CD4-positive, alpha-beta memory T cell (primary cell): ENCODE data around the gene CD3D. TPM values are rescaled to one million over a fixed set of nuclear protein-coding genes. Genes with fewer than 3 reads are reported as not detected.

Source experiments
- CTCF ChIA-PET: fragments of 350-600 bp; sonication (Branson Sonifier 250); formaldehyde crosslinking; loops from one replicate; lab custom pipeline; 2021; ENCODE audit warnings: inconsistent platforms; ENCODE audit not compliant: partially characterized antibody; lab: Charles Lee
- POLR2A ChIA-PET: fragments of 350-600 bp; sonication (Branson Sonifier 250); formaldehyde crosslinking; loops from one replicate; lab custom pipeline; 2021; ENCODE audit not compliant: partially characterized antibody; lab: Charles Lee
- DNase-seq, 5 donors: peaks; one replicate each; pipeline versions ENCODE4 v3.0.0 to v3.0.0-alpha.2; 2020 to 2022; ENCODE audit warnings: mixed read lengths in 1 of 5
- H3K27ac ChIP-seq: one replicate; pipeline ENCODE4 v1.7.0; 2013; ENCODE audit warnings: low read depth, low read length
- H3K27me3 ChIP-seq: 2 replicates; pipeline ENCODE4 v1.7.0; 2013; ENCODE audit warnings: mild to moderate bottlenecking, low read length, moderate library complexity; ENCODE audit not compliant: insufficient read depth
- H3K36me3 ChIP-seq: 2 replicates; pipeline ENCODE4 v1.7.0; 2013; ENCODE audit warnings: mild to moderate bottlenecking, low read length, moderate library complexity; ENCODE audit not compliant: insufficient read depth
- H3K4me1 ChIP-seq: 2 replicates; pipeline ENCODE4 v1.7.0; 2013; ENCODE audit warnings: mild to moderate bottlenecking, low read length, moderate library complexity; ENCODE audit not compliant: insufficient read depth
- H3K4me3 ChIP-seq, 2 donors: one replicate each; pipeline ENCODE4 v1.7.0; 2013; ENCODE audit warnings: low read length in 2 of 2, mild to moderate bottlenecking in 1 of 2
- H3K9me3 ChIP-seq, 2 donors: one replicate each; pipeline ENCODE4 v1.7.0; 2013; ENCODE audit warnings: low read length in 2 of 2, control low read depth in 1 of 2; ENCODE audit not compliant: control insufficient read depth in 1 of 2
- H3K27ac Mint-ChIP-seq, 7 donors: one replicate each; pipeline ENCODE4 v1.8.0; 2020 to 2021; ENCODE audit warnings: mixed read lengths in 7 of 7, mild to moderate bottlenecking in 6 of 7, inconsistent platforms in 3 of 7, moderate library complexity in 3 of 7
- H3K27me3 Mint-ChIP-seq, 2 donors: one replicate each; pipeline ENCODE4 v1.8.0; 2020 to 2021; ENCODE audit warnings: mixed read lengths in 2 of 2
- H3K36me3 Mint-ChIP-seq, 2 donors: one replicate each; pipeline ENCODE4 v1.8.0; 2020 to 2021; ENCODE audit warnings: mixed read lengths in 2 of 2, inconsistent platforms in 1 of 2, mild to moderate bottlenecking in 1 of 2
- H3K4me1 Mint-ChIP-seq, 4 donors: one replicate each; pipeline ENCODE4 v1.8.0; 2020 to 2021; ENCODE audit warnings: mixed read lengths in 4 of 4, mild to moderate bottlenecking in 1 of 4
- H3K4me3 Mint-ChIP-seq, 8 donors: one replicate each; pipeline ENCODE4 v1.8.0; 2020 to 2021; ENCODE audit warnings: mixed read lengths in 8 of 8, mild to moderate bottlenecking in 7 of 8, moderate library complexity in 6 of 8, inconsistent platforms in 3 of 8
- H3K9me3 Mint-ChIP-seq, 8 donors: one replicate each; pipeline ENCODE4 v1.8.0; 2020 to 2021; ENCODE audit warnings: mixed read lengths in 8 of 8, mild to moderate bottlenecking in 5 of 8, inconsistent platforms in 3 of 8, moderate library complexity in 1 of 8
- intact Hi-C: fragments of 100-400 bp; cut with micrococcal nuclease; formaldehyde crosslinking; loops from one replicate; pipeline ENCODE4 v1.15.1; 2023
- polyA plus RNA-seq, 2 donors: library from polyadenylated mRNA; unstranded; fragments of 300-500 nt; fragmentation: Illumina TruSeq; gene quantifications; one replicate each; pipeline ENCODE4 v1.2.3, GENCODE V29; 2021
- total RNA-seq, 2 experiments: library from RNA; stranded (reverse); gene quantifications; one replicate each; pipeline ENCODE4 v1.2.3, GENCODE V29; 2021

CD3D gene
- total and polyA plus RNA-seq, 4 experiments from 2014 or later, result 338 to 1,046 (median 668) TPM

DNA sequence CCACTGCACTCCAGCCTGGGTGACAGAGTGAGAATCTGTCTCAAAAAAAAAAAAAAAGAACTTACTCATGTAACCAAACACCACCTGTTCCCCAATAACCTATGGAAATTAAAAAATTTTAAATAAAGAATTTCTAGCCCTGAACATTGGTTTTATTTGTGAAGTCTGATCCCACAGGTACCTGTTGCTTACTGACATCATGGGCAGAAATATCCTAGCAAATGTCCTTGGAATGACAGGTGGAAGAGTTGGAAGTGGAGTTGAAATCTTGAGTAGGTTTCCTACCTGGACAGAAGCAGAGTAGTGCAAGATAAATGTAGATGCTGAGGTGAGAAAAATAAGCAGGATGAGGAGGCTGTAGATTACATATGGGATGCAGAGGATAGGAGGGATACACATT lies 17.2 kb downstream of the CD3D start:
- POLR2A ChIA-PET, result no interaction called here
- CTCF ChIA-PET, result no interaction called here

DNA sequence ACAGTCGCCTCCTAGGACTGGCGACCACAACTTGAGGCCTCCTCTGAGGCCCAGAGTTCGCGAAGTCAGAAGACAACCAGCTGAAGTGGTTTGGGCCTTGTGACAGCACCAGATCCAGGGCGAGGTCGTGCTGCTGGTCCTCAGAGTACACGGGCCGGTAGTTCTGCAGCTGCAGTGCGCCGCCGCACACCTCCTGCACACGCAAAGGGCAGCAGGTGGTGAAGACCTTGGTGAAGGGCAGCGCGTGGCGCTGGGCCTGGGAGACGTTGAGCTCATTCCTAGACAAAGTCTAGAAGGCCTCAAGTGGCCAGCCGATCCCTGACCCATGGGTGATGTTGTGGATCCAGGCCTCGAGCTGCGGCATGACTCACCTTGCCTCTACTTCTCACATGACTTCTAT lies 19.8 kb downstream of the CD3D start:
- Mint-ChIP-seq H3K27me3 (no peaks in the 10 kb centered on the region), H3K4me1 (peaks cover 37 to 68% (median 53%) of the 10 kb centered on the region in 4 donors), H3K27ac (peak overlapping the region in 1 of 7 donors; percentile 15), H3K9me3 (peaks cover 0 to 1% (median 0%) of the 10 kb centered on the region in 8 donors), H3K4me3 (no peak overlapping the region), H3K36me3 (peaks cover 15 to 37% of the 10 kb centered on the region in 2 donors)
- DNase-seq, result no peak
- Histone ChIP-seq H3K9me3 (no peaks in the 10 kb centered on the region), H3K27me3 (no peaks in the 10 kb centered on the region), H3K36me3 (no peaks in the 10 kb centered on the region), H3K4me3 (no peak overlapping the region), H3K4me1 (peaks cover 48% of the 10 kb centered on the region), H3K27ac (no peak overlapping the region)
- CTCF ChIA-PET, result interaction anchor here (1.2 to 1.7 kb wide), 6 partner anchors 12 to 124 kb away, joined by 3 to 6 read pairs (median 4); no protein-coding TSS in a partner anchor
- POLR2A ChIA-PET, result interaction anchor here (1.0 to 3.0 kb wide), 2 partner anchors 17 to 27 kb away, joined by 3 to 32 read pairs; partner anchors contain the start of gene CD3E
- intact Hi-C loops, result no loop called here

More for the DNA sequence above, 17.2 kb downstream of the CD3D start:
- no peak overlapping the region for H3K4me3 Mint-ChIP-seq
- no peaks in the 10 kb centered on the region for H3K9me3 Mint-ChIP-seq
- Histone ChIP-seq H3K9me3 (no peaks in the 10 kb centered on the region), H3K4me3 (no peak overlapping the region), H3K36me3 (no peaks in the 10 kb centered on the region), H3K27ac (no peak overlapping the region), H3K4me1 (peaks cover 23% of the 10 kb centered on the region), H3K27me3 (no peaks in the 10 kb centered on the region)
- peaks cover 18 to 54% (median 34%) of the 10 kb centered on the region in 4 donors for H3K4me1 Mint-ChIP-seq
- DNase-seq, result no peak
- no peaks in the 10 kb centered on the region for H3K27me3 Mint-ChIP-seq
- peaks cover 17 to 41% of the 10 kb centered on the region in 2 donors for H3K36me3 Mint-ChIP-seq
- intact Hi-C loops, result no loop called here
- peak overlapping the region in 2 of 7 donors; percentile 51 to 88 for H3K27ac Mint-ChIP-seq

DNA sequence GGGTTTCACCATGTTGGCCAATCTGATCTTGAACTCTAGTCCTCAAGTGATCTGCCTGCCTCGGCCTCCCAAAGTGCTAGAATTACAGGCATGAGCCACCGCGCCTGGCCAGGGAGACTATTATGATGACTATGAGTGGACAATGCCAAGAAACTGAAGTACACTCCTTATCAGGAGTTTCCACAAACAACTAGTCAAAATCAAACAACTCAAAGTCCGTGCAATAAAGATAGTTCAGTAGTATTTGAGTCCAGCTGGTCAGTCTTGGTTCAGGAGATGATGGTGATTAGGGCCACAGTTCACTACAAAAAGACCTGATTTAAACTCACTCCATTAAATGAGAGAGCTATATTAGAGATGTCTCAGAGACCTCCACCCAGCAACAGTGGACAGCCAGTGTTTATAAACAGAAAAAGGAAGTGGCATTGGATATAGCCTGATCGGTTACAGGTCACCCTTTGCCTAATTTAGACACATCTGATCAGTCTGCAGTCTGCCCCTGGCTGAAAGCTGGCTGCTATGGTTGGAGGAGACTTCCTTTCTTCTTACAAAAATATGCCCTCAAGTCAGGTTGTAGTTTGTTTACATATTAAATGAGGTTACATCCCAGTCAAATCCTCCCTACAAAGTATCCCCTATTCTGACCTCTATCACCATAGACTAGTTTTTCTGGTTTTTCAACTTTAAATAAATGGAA lies 21.0 kb downstream of the CD3D start:
- H3K4me3 Mint-ChIP-seq, result peak overlapping the region in 5 of 8 donors; percentile 9 to 76 (median 38)
- peak overlapping the region in 6 of 7 donors; percentile 13 to 89 (median 72) for H3K27ac Mint-ChIP-seq
- H3K27ac ChIP-seq, result no peak overlapping the region
- ChIA-PET CTCF (interaction anchor here (0.7 to 1.7 kb wide), 5 partner anchors 10 to 61 kb away, joined by 3 to 5 read pairs (median 3); no protein-coding TSS in a partner anchor), POLR2A (interaction anchor here (1.2 to 3.0 kb wide), 4 partner anchors 10 to 96 kb away, joined by 3 to 32 read pairs (median 4); partner anchors contain the start of gene CD3E)
- H3K9me3 Mint-ChIP-seq, result peaks cover 0 to 1% (median 0%) of the 10 kb centered on the region in 8 donors
- intact Hi-C loops, result no loop called here
- H3K4me1 Mint-ChIP-seq, result peaks cover 45 to 79% (median 62%) of the 10 kb centered on the region in 4 donors
- peaks cover 21 to 40% of the 10 kb centered on the region in 2 donors for H3K36me3 Mint-ChIP-seq
- H3K4me1 ChIP-seq, result peaks cover 59% of the 10 kb centered on the region
- H3K9me3 ChIP-seq, result no peaks in the 10 kb centered on the region
- no peak for DNase-seq
- no peak overlapping the region for H3K4me3 ChIP-seq
- no peaks in the 10 kb centered on the region for H3K27me3 Mint-ChIP-seq
- H3K27me3 ChIP-seq, result no peaks in the 10 kb centered on the region
- no peaks in the 10 kb centered on the region for H3K36me3 ChIP-seq

DNA sequence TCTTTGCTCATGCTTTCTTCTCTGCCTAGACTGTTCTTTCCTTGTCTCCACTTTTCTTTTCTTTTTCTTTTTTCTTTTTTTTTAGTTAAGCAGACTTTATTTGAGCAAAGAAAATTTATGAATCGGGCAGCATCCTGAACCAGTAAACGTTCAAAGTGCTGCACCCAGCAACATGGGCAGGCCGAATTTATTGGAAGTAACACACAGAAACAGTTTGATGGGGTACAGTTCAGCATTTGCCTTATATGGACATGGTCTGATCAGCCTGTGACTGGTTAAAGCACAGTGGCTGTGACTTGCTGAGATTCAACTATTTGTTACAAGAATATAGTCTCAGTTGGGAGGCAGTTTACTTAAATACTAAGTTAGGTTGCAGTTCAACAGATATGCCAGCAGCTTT lies 22.0 kb downstream of the CD3D start:
- peak overlapping the region in 3 of 8 donors; percentile 6 to 80 (median 28) for H3K4me3 Mint-ChIP-seq
- no peak overlapping the region for H3K4me3 ChIP-seq
- POLR2A ChIA-PET, result interaction anchor here (1.3 to 3.0 kb wide), 3 partner anchors 15 to 95 kb away, joined by 3 to 32 read pairs (median 4); partner anchors contain the start of gene CD3E

DNA sequence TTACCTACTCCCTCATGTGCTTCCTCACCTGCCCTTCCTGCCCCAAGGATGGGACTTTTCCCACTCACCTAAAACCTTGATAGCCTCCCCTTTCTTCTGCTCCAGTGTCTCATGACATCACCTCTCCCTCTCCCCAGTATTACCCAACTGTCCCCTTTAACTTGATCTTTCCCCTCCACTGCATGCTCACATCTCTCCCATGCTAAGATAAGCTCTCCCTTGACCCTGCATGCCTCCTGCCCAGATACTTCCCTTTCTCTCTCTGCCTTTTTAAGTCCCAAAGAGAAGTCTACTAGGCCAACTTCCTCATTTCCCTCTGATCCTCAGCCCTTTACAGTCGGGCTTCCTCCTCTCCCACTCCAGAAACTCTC lies 23.2 kb downstream of the CD3D start:
- Histone ChIP-seq H3K4me3 (peak overlapping the region in 1 of 2 donors; percentile 13), H3K27ac (peak overlapping the region; percentile 32)

More for the DNA sequence above, 22.0 kb downstream of the CD3D start:
- intact Hi-C loops, result no loop called here
- H3K27me3 ChIP-seq, result no peaks in the 10 kb centered on the region
- peaks cover 70% of the 10 kb centered on the region for H3K4me1 ChIP-seq
- H3K27ac Mint-ChIP-seq, result peak overlapping the region in 6 of 7 donors; percentile 44 to 98 (median 76)
- no peak for DNase-seq
- CTCF ChIA-PET, result no interaction called here
- H3K4me1 Mint-ChIP-seq, result peaks cover 55 to 89% (median 68%) of the 10 kb centered on the region in 4 donors
- no peaks in the 10 kb centered on the region for H3K27me3 Mint-ChIP-seq
- H3K9me3 ChIP-seq, result no peaks in the 10 kb centered on the region
- H3K27ac ChIP-seq, result no peak overlapping the region
- H3K36me3 ChIP-seq, result no peaks in the 10 kb centered on the region
- peaks cover 0 to 1% (median 0%) of the 10 kb centered on the region in 8 donors for H3K9me3 Mint-ChIP-seq
- peaks cover 29 to 37% of the 10 kb centered on the region in 2 donors for H3K36me3 Mint-ChIP-seq

DNA sequence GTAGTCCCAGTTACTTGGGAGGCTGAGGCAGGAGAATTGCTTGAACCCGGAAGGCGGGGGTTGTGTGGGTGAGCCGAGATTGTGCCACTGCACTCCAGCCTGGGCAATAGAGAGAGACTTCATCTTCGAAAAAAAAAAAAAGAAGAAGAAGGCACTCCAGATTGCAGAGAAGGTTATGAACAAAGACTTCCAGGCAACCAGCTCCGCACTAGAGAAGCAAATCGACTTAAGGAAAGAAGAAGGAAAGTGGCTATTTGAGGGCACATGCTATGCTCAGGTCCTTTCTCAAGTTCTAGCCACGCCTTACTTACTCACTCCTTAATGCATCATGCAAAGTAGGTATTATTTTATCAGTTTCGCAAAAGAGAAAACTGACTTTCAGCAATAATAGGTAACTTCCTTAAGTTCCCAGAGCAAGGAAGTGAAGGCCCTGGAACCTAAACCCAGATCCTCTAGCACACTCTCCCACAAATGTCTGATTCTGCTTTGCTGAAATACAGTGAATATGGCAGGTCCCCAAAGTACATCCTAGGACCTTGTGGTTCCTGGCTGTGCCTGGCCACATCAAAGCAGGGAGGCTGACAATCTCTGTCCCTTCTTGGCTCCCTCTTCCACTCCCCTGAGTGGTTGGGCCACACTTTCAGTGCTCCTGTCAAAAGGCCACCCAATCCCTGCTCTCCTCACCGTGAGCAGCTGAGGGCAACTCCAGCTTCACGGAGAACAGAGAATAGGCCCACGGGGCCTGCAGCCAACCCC lies 23.7 kb downstream of the CD3D start:
- Histone ChIP-seq H3K9me3 (no peaks in the 10 kb centered on the region), H3K4me1 (peaks cover 86% of the 10 kb centered on the region), H3K4me3 (peak overlapping the region in 1 of 2 donors; percentile 13), H3K27me3 (no peaks in the 10 kb centered on the region), H3K27ac (peak overlapping the region; percentile 32), H3K36me3 (peaks cover 13% of the 10 kb centered on the region)
- H3K4me1 Mint-ChIP-seq, result peaks cover 64 to 95% (median 80%) of the 10 kb centered on the region in 4 donors
- H3K27ac Mint-ChIP-seq, result peak overlapping the region; percentile 90 to 98 (median 92)
- H3K27me3 Mint-ChIP-seq, result no peaks in the 10 kb centered on the region
- peaks cover 0 to 1% (median 0%) of the 10 kb centered on the region in 8 donors for H3K9me3 Mint-ChIP-seq
- DNase-seq, result peak in 1 of 5 donors; percentile 24
- H3K36me3 Mint-ChIP-seq, result peaks cover 39 to 43% of the 10 kb centered on the region in 2 donors
- intact Hi-C loops, result no loop called here
- POLR2A ChIA-PET, result interaction anchor here (1.0 kb wide), 1 partner anchor 89 kb away, joined by 3 read pairs; no protein-coding TSS in a partner anchor
- H3K4me3 Mint-ChIP-seq, result peak overlapping the region in 7 of 8 donors; percentile 27 to 80 (median 63)
- CTCF ChIA-PET, result interaction anchor here (1.1 kb wide), 2 partner anchors 10 to 120 kb away, joined by 3 to 4 read pairs; no protein-coding TSS in a partner anchor

More for the DNA sequence above, 23.2 kb downstream of the CD3D start:
- CTCF ChIA-PET, result no interaction called here
- Mint-ChIP-seq H3K4me3 (peak overlapping the region in 7 of 8 donors; percentile 36 to 80 (median 59)), H3K27me3 (no peaks in the 10 kb centered on the region), H3K4me1 (peaks cover 59 to 95% (median 76%) of the 10 kb centered on the region in 4 donors), H3K27ac (peak overlapping the region; percentile 90 to 98 (median 92)), H3K36me3 (peaks cover 35 to 43% of the 10 kb centered on the region in 2 donors), H3K9me3 (peaks cover 0 to 1% (median 0%) of the 10 kb centered on the region in 8 donors)
- POLR2A ChIA-PET, result interaction anchor here (1.0 kb wide), 1 partner anchor 89 kb away, joined by 3 read pairs; no protein-coding TSS in a partner anchor
- DNase-seq, result no peak
- H3K9me3 ChIP-seq, result no peaks in the 10 kb centered on the region
- H3K27me3 ChIP-seq, result no peaks in the 10 kb centered on the region
- peaks cover 7% of the 10 kb centered on the region for H3K36me3 ChIP-seq
- intact Hi-C loops, result no loop called here
- H3K4me1 ChIP-seq, result peaks cover 81% of the 10 kb centered on the region
